Stimulated activated CD8-positive, alpha-beta memory T cell treated with anti-CD3 and anti-CD28 coated beads, Interleukin-4, amount 100 ng/mL, for 4 hours (primary cell): ENCODE results near the gene SPIRE1.
"Not testable (repeated sequence)": the region's sequence is repeated elsewhere in the genome, so short reads cannot be mapped to it uniquely, and the experiment has no call there.

Experiments used
- DNase-seq, 2 donors: peaks; one replicate each; pipeline ENCODE4 v3.0.0-alpha.2; 2020; ENCODE audit warnings: low read depth in 2 of 2, low spot score in 1 of 2

SPIRE1 gene

GRCh38 chr18:12647773-12648172 lies 10.1 kb downstream of the SPIRE1 start:
- no peak for DNase-seq

GRCh38 chr18:12645751-12646203 lies 12.1 kb downstream of the SPIRE1 start:
- DNase-seq: no peak

GRCh38 chr18:12645254-12645653 lies 12.7 kb downstream of the SPIRE1 start:
- DNase-seq: no peak

GRCh38 chr18:12643756-12644155 lies 14.2 kb downstream of the SPIRE1 start:
- not testable (repeated sequence) for DNase-seq

- DNase-seq: no peak
Observed at GRCh38 chr18:12640881-12641200, 17.1 kb downstream of the SPIRE1 start.

- DNase-seq: no peak
Observed at GRCh38 chr18:12639990-12640880, 17.7 kb downstream of the SPIRE1 start.

- DNase-seq: no peak
Observed at GRCh38 chr18:12638644-12639124, 19.2 kb downstream of the SPIRE1 start.

- DNase-seq: no peak
Observed at GRCh38 chr18:12637901-12638643, 19.8 kb downstream of the SPIRE1 start.

- no peak for DNase-seq
Observed at GRCh38 chr18:12637393-12637792, 20.5 kb downstream of the SPIRE1 start.

- DNase-seq: no peak
Observed at GRCh38 chr18:12631831-12632477, 26.0 kb downstream of the SPIRE1 start.

- no peak for DNase-seq
Observed at GRCh38 chr18:12630136-12630535, 27.8 kb downstream of the SPIRE1 start.

- no peak for DNase-seq
Observed at GRCh38 chr18:12628706-12629702, 28.9 kb downstream of the SPIRE1 start.

- not testable (repeated sequence) for DNase-seq
Observed at GRCh38 chr18:12627199-12627598, 30.7 kb downstream of the SPIRE1 start.

GRCh38 chr18:12625241-12625640 lies 32.7 kb downstream of the SPIRE1 start:
- no peak for DNase-seq

- DNase-seq: no peak
Observed at GRCh38 chr18:12621742-12622306, 36.1 kb downstream of the SPIRE1 start.

- no peak for DNase-seq
Observed at GRCh38 chr18:12615748-12616147, 42.2 kb downstream of the SPIRE1 start.

- no peak for DNase-seq
Observed at GRCh38 chr18:12608301-12608700, 49.6 kb downstream of the SPIRE1 start.

- no peak for DNase-seq
Observed at GRCh38 chr18:12606592-12607315, 51.2 kb downstream of the SPIRE1 start.

- no peak for DNase-seq
Observed at GRCh38 chr18:12604445-12605007, 53.4 kb downstream of the SPIRE1 start.
